Measurements from ENCODE around the gene TTC28. TPM values are rescaled to one million over a fixed set of nuclear protein-coding genes. Genes with fewer than 3 reads are reported as not detected.

TTC28 gene
- total RNA-seq, 1 experiment from 2014 or later, result 0.12 TPM

GRCh38 chr22:28064920-28065319, 614.7 kb downstream of the TTC28 start:
- ChIA-PET POLR2A (no interaction called here), RAD21 (ENCODE audit: low non-redundant PET in 1 of 2, low total read pairs in 2 of 2, uncharacterized antibody in 2 of 2, unreplicated experiment in 2 of 2) (no interaction called here), CTCF (interaction anchor here (1.3 kb wide), 1 partner anchor 13 kb away, joined by 5 read pairs; no protein-coding TSS in a partner anchor)
- Histone ChIP-seq H3K9me2 (ENCODE audit: insufficient read depth) (no peaks in the 10 kb centered on the region), H3K9ac (ENCODE audit: low read length) (no peak overlapping the region), H3K9me3 (ENCODE audit: control insufficient read depth in 1 of 2, insufficient read depth in 1 of 2, low read depth in 1 of 2, low read length in 2 of 2) (no peaks in the 10 kb centered on the region), H3K79me2 (ENCODE audit: insufficient read depth, low read length) (no peaks in the 10 kb centered on the region), H4K20me1 (ENCODE audit: insufficient read depth) (no peaks in the 10 kb centered on the region), H3K27ac (ENCODE audit: low read depth, low read length) (no peak overlapping the region), H3K27me3 (ENCODE audit: insufficient read depth, low read length) (peaks cover 61% of the 10 kb centered on the region), H2AFZ (ENCODE audit: low read depth, low read length, poor library complexity, severe bottlenecking) (no peak overlapping the region), H3K36me3 (ENCODE audit: control insufficient read depth in 1 of 2, insufficient read depth in 2 of 2, low read length in 2 of 2) (no peaks in the 10 kb centered on the region), H3K4me3 (replicated peaks in 1 of 2; ENCODE audit: low read depth in 1 of 2, low read length in 2 of 2) (no peak overlapping the region), H3K4me1 (ENCODE audit: control insufficient read depth in 1 of 2, insufficient read depth in 2 of 2, low read length in 2 of 2) (no peaks in the 10 kb centered on the region), H3K4me2 (ENCODE audit: low read length) (no peak overlapping the region)
- TF ChIP-seq CTCF (IDR thresholded peaks at IDR 0.05 in 2 of 3, conservative IDR thresholded peaks at IDR 0.05 in 1 of 3; ENCODE audit: borderline replicate concordance in 1 of 3, insufficient read depth in 1 of 3, low read depth in 2 of 3, low read length in 2 of 3), result no peak
- TF ChIP-seq ZNF274 (IDR thresholded peaks at IDR 0.05; ENCODE audit: low read depth, low read length), result no peak
- DNase-seq (ENCODE audit: low read depth, low spot score) (no peak), ATAC-seq (no peak)
- BruUV-seq (replicated peaks), result no TSS peak
- intact Hi-C loops (cut with micrococcal nuclease), result no loop called here

GRCh38 chr22:28063656-28064055, 616.0 kb downstream of the TTC28 start:
- no peak for ATAC-seq
- no peaks in the 10 kb centered on the region for H3K9me2 ChIP-seq (ENCODE audit: insufficient read depth)
- no peak overlapping the region for H3K9ac ChIP-seq (ENCODE audit: low read length)
- ChIA-PET RAD21 (ENCODE audit: low non-redundant PET in 1 of 2, low total read pairs in 2 of 2, uncharacterized antibody in 2 of 2, unreplicated experiment in 2 of 2) (no interaction called here), POLR2A (no interaction called here), CTCF (interaction anchor here (0.9 kb wide), 1 partner anchor 12 kb away, joined by 3 read pairs; no protein-coding TSS in a partner anchor)
- BruUV-seq (replicated peaks), result no TSS peak
- H3K27ac ChIP-seq (ENCODE audit: low read depth, low read length), result no peak overlapping the region
- no peak overlapping the region for H2AFZ ChIP-seq (ENCODE audit: low read depth, low read length, poor library complexity, severe bottlenecking)
- H3K4me3 ChIP-seq (replicated peaks in 1 of 2; ENCODE audit: low read depth in 1 of 2, low read length in 2 of 2), result no peak overlapping the region
- no peaks in the 10 kb centered on the region for H3K4me1 ChIP-seq (ENCODE audit: control insufficient read depth in 1 of 2, insufficient read depth in 2 of 2, low read length in 2 of 2)
- H4K20me1 ChIP-seq (ENCODE audit: insufficient read depth), result no peaks in the 10 kb centered on the region
- H3K36me3 ChIP-seq (ENCODE audit: control insufficient read depth in 1 of 2, insufficient read depth in 2 of 2, low read length in 2 of 2), result no peaks in the 10 kb centered on the region
- no peaks in the 10 kb centered on the region for H3K79me2 ChIP-seq (ENCODE audit: insufficient read depth, low read length)
- DNase-seq (ENCODE audit: low read depth, low spot score), result no peak
- H3K9me3 ChIP-seq (ENCODE audit: control insufficient read depth in 1 of 2, insufficient read depth in 1 of 2, low read depth in 1 of 2, low read length in 2 of 2), result no peaks in the 10 kb centered on the region
- intact Hi-C loops (cut with micrococcal nuclease), result no loop called here
- H3K27me3 ChIP-seq (ENCODE audit: insufficient read depth, low read length), result peaks cover 52% of the 10 kb centered on the region
- no peak overlapping the region for H3K4me2 ChIP-seq (ENCODE audit: low read length)
- TF ChIP-seq REST (IDR thresholded peaks at IDR 0.05; ENCODE audit: low read depth) (no peak), MAX (IDR thresholded peaks at IDR 0.05) (no peak), JUND (IDR thresholded peaks at IDR 0.05) (no peak), ZBTB33 (IDR thresholded peaks at IDR 0.05; ENCODE audit: extremely low read depth, insufficient replicate concordance, low read length) (no peak), POLR2A (IDR thresholded peaks at IDR 0.05; ENCODE audit: borderline replicate concordance, extremely low read depth, insufficient read depth, insufficient read length) (no peak), FOSL1 (IDR thresholded peaks at IDR 0.05; ENCODE audit: low read depth) (no peak), ZNF274 (IDR thresholded peaks at IDR 0.05; ENCODE audit: low read depth, low read length) (no peak), SP1 (IDR thresholded peaks at IDR 0.05; ENCODE audit: low read depth) (no peak), CEBPB (IDR thresholded peaks at IDR 0.05; ENCODE audit: low read depth) (no peak), CBX3 (IDR thresholded peaks at IDR 0.05; ENCODE audit: low read depth) (no peak), POLR2AphosphoS5 (IDR thresholded peaks at IDR 0.05; ENCODE audit: low read depth, low read length) (no peak), EGR1 (IDR thresholded peaks at IDR 0.05; ENCODE audit: low read depth) (no peak), SIN3A (IDR thresholded peaks at IDR 0.05; ENCODE audit: low read depth) (no peak)
